K562 (cell line): Measurements from ENCODE around the gene MRRF.

Experiments used
- CHD4 ChIP-seq: fragments of 200-600 bp; sonication (generic); IDR thresholded peaks from 3 replicates; pipeline ENCODE4 v1.6.1; 2012; ENCODE audit warnings: low read depth, mild to moderate bottlenecking, mixed read lengths, low read length, inconsistent platforms; ENCODE audit not compliant: insufficient read depth, insufficient replicate concordance, poor library complexity, severe bottlenecking
- REST ChIP-seq, 2 experiments: fragments of 450-650 bp; formaldehyde crosslinking in 1 of 2; IDR thresholded peaks; 2 replicates each; pipeline versions ENCODE4 v1.4.0 to v1.6.1; 2014 to 2020; ENCODE audit warnings: mild to moderate bottlenecking in 2 of 2, borderline replicate concordance in 1 of 2, low read depth in 1 of 2
- RFX5 ChIP-seq: IDR thresholded peaks from 2 replicates; pipeline ENCODE4 v1.6.1; 2011; ENCODE audit warnings: low read depth, mild to moderate bottlenecking, improper control_type of control experiment, low read length
- ZBTB2 ChIP-seq: fragments of 450-650 bp; IDR thresholded peaks from 2 replicates; pipeline ENCODE4 v1.6.1; 2016; ENCODE audit warnings: antibody characterized with exemption
- ZNF639 ChIP-seq, 2 experiments: fragments of 200-800 bp in 1 of 2; sonication (Bioruptor generic) in 1 of 2; sonication (generic) in 1 of 2; formaldehyde crosslinking in 1 of 2; IDR thresholded peaks in 1 of 2; conservative IDR thresholded peaks in 1 of 2; 2 replicates each; pipeline versions ENCODE4 v1.5.0 to v1.6.1; 2016 to 2020; ENCODE audit warnings: missing compliant biosample characterization in 1 of 2, missing genetic modification characterization in 1 of 2, missing genetic modification reagents in 1 of 2

- TF ChIP-seq REST (IDR thresholded peaks at IDR 0.05; ENCODE audit: borderline replicate concordance) (no peak), REST (CRISPR knock-in tag; IDR thresholded peaks at IDR 0.05; ENCODE audit: low read depth) (no peak), ZNF639 (CRISPR knock-in tag; conservative IDR thresholded peaks at IDR 0.05 in 1 of 2, IDR thresholded peaks at IDR 0.05 in 1 of 2) (no peak), CHD4 (no peak), ZBTB2 (no peak), RFX5 (no peak)
Measured at GRCh38 chr9:122367774-122368460, 103.2 kb downstream of the MRRF start.
